Cardiac fibroblast (primary cell): Measurements from ENCODE around the gene CORIN.

Experiments used
- DNase-seq, 2 donors: peaks; one replicate each; pipeline versions ENCODE4 v3.0.0 to v3.0.0-alpha.2; 2010; ENCODE audit warnings: low read depth in 2 of 2
- H3K4me3 ChIP-seq, 2 donors: replicated peaks in 1 of 2; 1 replicate in 1 of 2; 2 replicates in 1 of 2; pipeline ENCODE4 v1.5.1; 2011; ENCODE audit warnings: low read depth in 2 of 2, low read length in 2 of 2, mild to moderate bottlenecking in 2 of 2, moderate library complexity in 1 of 2
- CTCF ChIP-seq: IDR thresholded peaks from one replicate; pipeline ENCODE4 v1.5.1; 2011; ENCODE audit warnings: low read depth, mild to moderate bottlenecking, low read length, inconsistent platforms

The CORIN gene

GRCh38 chr4:47579235-47579634 lies 258.6 kb downstream of the CORIN start:
- TF ChIP-seq CTCF: no peak
- DNase-seq: no peak

DNA sequence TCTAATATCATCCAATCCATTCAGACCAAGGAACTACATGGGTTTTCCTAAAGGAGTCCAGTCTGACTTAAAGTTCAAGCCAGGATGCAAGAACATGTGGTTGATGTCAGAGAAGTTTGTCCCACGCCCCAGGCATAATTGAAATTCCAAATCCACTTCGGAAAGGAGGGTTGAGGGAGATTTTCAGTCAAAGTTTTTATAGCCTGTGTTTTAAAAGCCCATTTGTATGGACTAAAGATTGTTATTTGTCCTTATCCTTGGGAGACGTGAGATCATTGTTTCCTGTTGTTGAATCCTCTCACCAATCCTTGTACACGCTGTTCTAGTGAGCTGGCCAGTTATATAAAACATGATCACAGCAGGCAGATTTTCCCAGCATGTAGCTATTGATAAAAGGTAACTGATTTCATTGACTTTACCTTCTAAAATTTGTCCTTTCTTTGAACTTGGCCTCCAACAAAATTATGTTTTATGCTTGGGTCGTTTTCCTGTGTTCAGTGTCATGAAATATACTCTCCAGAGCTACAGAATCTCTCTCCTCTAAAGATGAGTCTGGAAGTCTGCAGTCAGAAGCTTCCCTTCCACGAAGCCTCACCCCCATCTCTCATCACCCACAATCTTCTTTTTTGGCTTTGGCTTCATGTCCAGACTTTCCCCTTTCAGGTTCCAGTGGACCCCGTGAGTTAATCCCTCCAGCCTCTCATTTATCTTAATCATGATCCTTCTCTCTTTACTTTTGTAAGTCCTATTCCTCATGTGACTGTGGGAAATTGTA lies 259.9 kb downstream of the CORIN start:
- TF ChIP-seq CTCF: no peak
- peak; percentile 89 to 93 for DNase-seq
- H3K4me3 ChIP-seq: no peak overlapping the region

More at GRCh38 chr4:47579235-47579634, 258.6 kb downstream of the CORIN start:
- no peak overlapping the region for H3K4me3 ChIP-seq

DNA sequence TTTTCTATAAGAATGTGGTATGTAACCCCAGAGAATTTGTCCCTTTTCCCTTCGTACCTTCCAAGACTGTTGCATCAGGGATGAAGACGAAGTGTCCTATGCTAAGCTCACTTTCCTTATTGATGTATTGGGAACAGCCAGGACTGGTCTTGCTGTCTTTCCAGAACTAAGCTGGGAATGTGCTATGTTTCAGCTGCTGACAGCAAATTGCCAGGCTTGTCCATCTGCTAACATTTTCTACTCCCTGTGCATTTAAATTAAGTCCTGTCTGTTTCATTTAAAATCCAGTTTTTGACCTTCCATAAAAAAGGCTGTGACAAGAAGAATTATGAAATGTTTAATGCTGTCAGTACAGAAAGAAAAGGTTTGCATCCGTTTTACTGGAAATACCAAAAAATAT lies 264.9 kb downstream of the CORIN start:
- DNase-seq: no peak
- TF ChIP-seq CTCF: no peak
- no peak overlapping the region for H3K4me3 ChIP-seq

DNA sequence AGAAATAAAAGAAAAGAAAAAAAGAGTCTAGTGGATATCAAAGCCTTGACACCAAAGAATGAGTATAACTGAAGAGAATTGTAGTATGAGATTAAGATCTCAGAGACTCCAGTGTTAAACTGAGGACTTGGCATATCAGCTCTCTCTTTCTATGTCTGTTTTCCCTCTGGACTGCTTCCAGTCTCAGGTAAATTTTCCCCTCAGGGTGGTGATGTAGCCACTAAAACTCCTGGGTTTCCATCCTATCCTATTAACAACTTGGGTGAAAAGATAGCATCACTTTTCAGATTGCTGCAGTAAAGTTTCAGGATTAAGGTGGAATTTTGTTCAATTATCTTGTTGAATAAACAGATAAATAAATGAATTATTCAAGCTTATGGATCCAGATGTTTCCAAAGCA lies 267.1 kb downstream of the CORIN start:
- no peak for DNase-seq
- no peak overlapping the region for H3K4me3 ChIP-seq
- TF ChIP-seq CTCF: no peak

DNA sequence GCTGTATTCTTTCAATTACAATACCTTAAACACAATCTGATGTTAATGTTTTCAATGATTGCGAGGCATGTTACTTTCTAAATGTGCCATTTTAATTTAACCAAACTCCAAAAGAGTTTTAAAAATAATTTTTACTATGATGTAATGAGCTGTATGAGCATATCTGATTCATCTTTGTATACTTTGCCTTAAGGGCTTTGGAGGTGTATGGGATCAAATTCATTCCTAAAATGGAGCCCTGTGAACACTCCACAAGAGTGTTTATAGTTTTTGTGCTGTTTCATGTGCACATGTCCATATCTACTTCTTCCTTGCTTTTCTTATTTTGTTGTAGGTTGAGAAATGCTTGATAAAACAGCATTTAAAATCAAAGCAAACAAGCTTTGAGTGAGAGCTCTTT lies 270.4 kb downstream of the CORIN start:
- H3K4me3 ChIP-seq: no peak overlapping the region
- no peak for TF ChIP-seq CTCF
- DNase-seq: no peak

DNA sequence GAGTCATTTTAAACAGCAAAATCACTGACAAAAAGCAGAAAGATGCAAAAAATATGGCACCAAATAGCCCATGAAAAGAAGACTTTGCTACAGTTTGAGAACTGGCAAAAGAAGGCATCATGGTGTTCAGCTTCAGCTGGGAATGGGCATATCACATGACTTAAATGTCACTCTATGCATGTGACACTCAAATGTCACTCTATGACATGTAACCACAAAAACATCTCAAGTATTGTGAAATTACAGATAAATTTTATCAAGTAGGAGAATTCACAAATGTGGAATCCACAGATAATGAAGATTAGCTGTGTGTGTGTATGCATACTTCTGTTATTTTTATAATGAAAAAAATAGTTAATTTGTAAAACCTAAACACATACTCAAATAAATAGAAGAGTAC lies 270.9 kb downstream of the CORIN start:
- no peak for DNase-seq
- no peak overlapping the region for H3K4me3 ChIP-seq
- no peak for TF ChIP-seq CTCF

DNA sequence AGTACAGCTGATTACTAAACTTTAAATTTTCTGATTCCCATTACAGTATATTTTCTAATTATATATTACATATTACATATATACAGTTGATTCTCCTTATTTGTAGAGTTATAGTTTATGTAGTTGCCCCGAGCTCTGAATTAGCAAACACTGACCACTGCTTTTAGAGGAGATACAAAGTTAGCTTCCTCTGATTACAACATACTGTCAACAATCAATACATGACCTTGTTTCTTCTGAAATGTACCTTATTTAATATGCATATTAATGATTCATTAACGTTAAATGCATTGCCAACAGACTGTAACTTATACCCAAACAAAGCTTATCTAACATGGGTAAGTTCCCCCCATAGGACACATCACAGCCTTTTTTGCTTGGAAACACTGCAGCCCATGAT lies 271.3 kb downstream of the CORIN start:
- DNase-seq: no peak
- no peak for TF ChIP-seq CTCF
- H3K4me3 ChIP-seq: no peak overlapping the region
